ENCODE results near the gene RBM14.

RBM14 gene

DNA sequence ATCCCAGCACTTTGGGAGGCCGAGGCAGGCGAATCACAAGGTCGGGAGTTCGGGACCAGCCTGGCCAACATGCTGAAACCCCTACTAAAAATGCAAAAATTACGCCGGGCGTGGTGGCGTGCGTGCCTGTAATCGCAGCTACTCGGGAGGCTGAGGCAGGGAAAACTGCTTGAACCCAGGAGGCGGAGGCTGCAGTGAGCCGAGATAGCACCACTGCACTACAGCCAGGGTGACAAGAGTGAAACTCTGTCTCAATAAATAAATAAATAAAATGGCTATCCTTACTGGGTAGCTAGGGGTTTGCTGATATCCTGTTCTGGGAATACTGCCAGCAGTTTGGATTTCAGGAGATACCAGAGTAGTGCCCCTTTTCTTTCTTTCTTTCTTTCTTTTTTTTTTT is 2.4 kb upstream of the RBM14 start:
- peaks cover 27% of the 10 kb centered on the region for H3K36me3 Mint-ChIP-seq
- H3K4me1 Mint-ChIP-seq, result peaks cover 54% of the 10 kb centered on the region
- no peak overlapping the region for H3K27ac Mint-ChIP-seq
- H3K4me3 Mint-ChIP-seq, result no peak overlapping the region
- H3K9me3 Mint-ChIP-seq, result no peaks in the 10 kb centered on the region
- no peaks in the 10 kb centered on the region for H3K27me3 Mint-ChIP-seq
- ATAC-seq, result no peak

GRCh38 chr11:66617155-66617834 is 865 bp downstream of the RBM14 start:
- H3K27me3 Mint-ChIP-seq, result no peaks in the 10 kb centered on the region
- no peak for ATAC-seq
- H3K4me1 Mint-ChIP-seq, result peaks cover 53% of the 10 kb centered on the region
- peak overlapping the region; percentile 90 for H3K4me3 Mint-ChIP-seq
- no peaks in the 10 kb centered on the region for H3K9me3 Mint-ChIP-seq
- peak overlapping the region; percentile 97 for H3K27ac Mint-ChIP-seq
- H3K36me3 Mint-ChIP-seq, result peaks cover 32% of the 10 kb centered on the region

GRCh38 chr11:66619080-66619554 is 2.7 kb downstream of the RBM14 start:
- peaks cover 46% of the 10 kb centered on the region for H3K36me3 Mint-ChIP-seq
- ATAC-seq, result no peak
- peak overlapping the region; percentile 90 for H3K4me3 Mint-ChIP-seq
- peak overlapping the region; percentile 97 for H3K27ac Mint-ChIP-seq
- no peaks in the 10 kb centered on the region for H3K27me3 Mint-ChIP-seq
- H3K9me3 Mint-ChIP-seq, result no peaks in the 10 kb centered on the region
- peaks cover 71% of the 10 kb centered on the region for H3K4me1 Mint-ChIP-seq

GRCh38 chr11:66624450-66624849 is 8.0 kb downstream of the RBM14 start:
- no peaks in the 10 kb centered on the region for H3K9me3 Mint-ChIP-seq
- H3K27ac Mint-ChIP-seq, result no peak overlapping the region
- H3K36me3 Mint-ChIP-seq, result peaks cover 62% of the 10 kb centered on the region
- no peak overlapping the region for H3K4me3 Mint-ChIP-seq
- ATAC-seq, result no peak
- peaks cover 94% of the 10 kb centered on the region for H3K4me1 Mint-ChIP-seq
- H3K27me3 Mint-ChIP-seq, result no peaks in the 10 kb centered on the region

DNA sequence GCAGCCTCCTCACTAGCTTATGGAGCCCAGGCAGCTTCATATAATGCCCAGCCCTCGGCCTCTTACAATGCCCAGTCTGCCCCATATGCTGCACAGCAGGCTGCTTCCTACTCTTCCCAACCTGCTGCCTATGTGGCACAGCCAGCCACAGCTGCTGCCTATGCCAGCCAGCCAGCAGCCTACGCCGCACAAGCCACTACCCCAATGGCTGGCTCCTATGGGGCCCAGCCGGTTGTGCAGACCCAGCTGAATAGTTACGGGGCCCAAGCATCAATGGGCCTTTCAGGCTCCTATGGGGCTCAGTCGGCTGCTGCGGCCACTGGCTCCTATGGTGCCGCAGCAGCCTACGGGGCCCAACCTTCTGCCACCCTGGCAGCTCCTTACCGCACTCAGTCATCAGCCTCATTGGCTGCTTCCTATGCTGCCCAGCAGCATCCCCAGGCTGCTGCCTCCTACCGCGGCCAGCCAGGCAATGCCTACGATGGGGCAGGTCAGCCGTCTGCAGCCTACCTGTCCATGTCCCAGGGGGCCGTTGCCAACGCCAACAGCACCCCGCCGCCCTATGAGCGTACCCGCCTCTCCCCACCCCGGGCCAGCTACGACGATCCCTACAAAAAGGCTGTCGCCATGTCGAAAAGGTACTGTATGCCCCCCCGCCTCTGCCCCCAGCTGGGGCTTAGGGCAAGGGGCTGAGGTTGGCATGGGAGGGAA is 8.8 kb downstream of the RBM14 start:
- Mint-ChIP-seq H3K4me3 (no peak overlapping the region), H3K36me3 (peaks cover 67% of the 10 kb centered on the region), H3K4me1 (peaks cover 88% of the 10 kb centered on the region), H3K9me3 (no peaks in the 10 kb centered on the region), H3K27me3 (no peaks in the 10 kb centered on the region), H3K27ac (no peak overlapping the region)
- ATAC-seq, result no peak

DNA sequence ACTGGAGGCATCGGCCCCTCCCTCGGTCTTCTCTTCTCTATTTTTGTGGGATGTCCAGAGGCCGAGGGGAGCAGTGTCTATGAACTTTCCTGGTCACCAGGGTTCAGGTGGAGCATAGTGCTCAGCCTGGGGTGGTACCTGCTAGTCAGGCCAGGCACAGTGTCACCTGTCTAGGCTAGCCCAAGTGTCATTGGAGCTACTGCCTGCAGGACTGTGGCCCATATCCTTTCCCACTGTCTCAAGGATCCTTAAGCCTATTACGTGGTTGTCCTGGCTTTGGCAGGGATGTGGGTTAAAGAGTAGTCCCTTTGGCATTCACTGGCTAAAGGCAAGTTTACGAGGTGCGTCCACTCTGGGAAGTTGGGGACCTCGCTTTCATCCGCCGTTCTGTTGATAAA is 9.3 kb downstream of the RBM14 start:
- no peak for ATAC-seq
- H3K4me1 Mint-ChIP-seq, result peaks cover 84% of the 10 kb centered on the region

GRCh38 chr11:66626382-66626781 is 10.0 kb downstream of the RBM14 start:
- H3K27ac Mint-ChIP-seq, result no peak overlapping the region
- no peak for ATAC-seq
- peaks cover 82% of the 10 kb centered on the region for H3K4me1 Mint-ChIP-seq
- H3K9me3 Mint-ChIP-seq, result no peaks in the 10 kb centered on the region
- no peaks in the 10 kb centered on the region for H3K27me3 Mint-ChIP-seq
- no peak overlapping the region for H3K4me3 Mint-ChIP-seq
- H3K36me3 Mint-ChIP-seq, result peaks cover 68% of the 10 kb centered on the region

More for the DNA sequence above, 9.3 kb downstream of the RBM14 start:
- Mint-ChIP-seq H3K27me3 (no peaks in the 10 kb centered on the region), H3K36me3 (peaks cover 68% of the 10 kb centered on the region), H3K27ac (no peak overlapping the region), H3K4me3 (no peak overlapping the region), H3K9me3 (no peaks in the 10 kb centered on the region)

GRCh38 chr11:66626926-66627325 is 10.5 kb downstream of the RBM14 start:
- no peak overlapping the region for H3K27ac Mint-ChIP-seq
- no peak for ATAC-seq

DNA sequence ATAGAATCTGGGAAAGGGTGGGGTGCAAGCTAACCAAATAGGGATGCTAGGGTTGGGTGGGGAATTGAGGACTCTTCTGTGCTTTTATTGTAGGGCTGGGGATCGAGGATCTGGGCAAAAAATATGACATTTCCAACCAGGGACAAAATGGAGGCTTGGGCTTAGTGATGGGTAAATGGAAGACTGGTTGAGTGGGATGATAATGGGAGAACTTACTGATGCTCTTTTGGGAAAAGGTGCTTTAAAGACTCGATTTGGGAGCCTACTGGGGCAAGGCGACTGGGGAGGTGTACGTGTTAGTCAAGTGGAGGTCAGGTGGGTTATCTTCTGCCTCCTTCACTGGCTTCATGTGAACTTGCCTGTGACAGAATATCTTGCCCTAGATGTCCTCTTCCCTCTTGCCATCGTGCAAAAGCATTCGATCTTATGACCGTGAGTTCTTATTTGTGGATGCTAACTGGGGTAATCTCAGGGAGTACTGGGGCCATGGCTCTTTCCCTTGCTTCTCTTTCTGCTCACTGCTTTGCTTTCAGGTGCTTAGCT is 11.7 kb downstream of the RBM14 start:
- no peaks in the 10 kb centered on the region for H3K9me3 Mint-ChIP-seq
- no peak for ATAC-seq
- H3K36me3 Mint-ChIP-seq, result peaks cover 61% of the 10 kb centered on the region
- H3K4me3 Mint-ChIP-seq, result no peak overlapping the region
- H3K4me1 Mint-ChIP-seq, result peaks cover 73% of the 10 kb centered on the region
- H3K27me3 Mint-ChIP-seq, result no peaks in the 10 kb centered on the region
- H3K27ac Mint-ChIP-seq, result no peak overlapping the region

More at GRCh38 chr11:66626926-66627325, 10.5 kb downstream of the RBM14 start:
- Mint-ChIP-seq H3K27me3 (no peaks in the 10 kb centered on the region), H3K4me3 (no peak overlapping the region), H3K36me3 (peaks cover 68% of the 10 kb centered on the region), H3K9me3 (no peaks in the 10 kb centered on the region), H3K4me1 (peaks cover 82% of the 10 kb centered on the region)

GRCh38 chr11:66629356-66629755 is 12.9 kb downstream of the RBM14 start:
- peaks cover 53% of the 10 kb centered on the region for H3K36me3 Mint-ChIP-seq
- no peak for ATAC-seq
- peaks cover 63% of the 10 kb centered on the region for H3K4me1 Mint-ChIP-seq
- no peaks in the 10 kb centered on the region for H3K27me3 Mint-ChIP-seq
- no peaks in the 10 kb centered on the region for H3K9me3 Mint-ChIP-seq
- no peak overlapping the region for H3K27ac Mint-ChIP-seq
- no peak overlapping the region for H3K4me3 Mint-ChIP-seq

DNA sequence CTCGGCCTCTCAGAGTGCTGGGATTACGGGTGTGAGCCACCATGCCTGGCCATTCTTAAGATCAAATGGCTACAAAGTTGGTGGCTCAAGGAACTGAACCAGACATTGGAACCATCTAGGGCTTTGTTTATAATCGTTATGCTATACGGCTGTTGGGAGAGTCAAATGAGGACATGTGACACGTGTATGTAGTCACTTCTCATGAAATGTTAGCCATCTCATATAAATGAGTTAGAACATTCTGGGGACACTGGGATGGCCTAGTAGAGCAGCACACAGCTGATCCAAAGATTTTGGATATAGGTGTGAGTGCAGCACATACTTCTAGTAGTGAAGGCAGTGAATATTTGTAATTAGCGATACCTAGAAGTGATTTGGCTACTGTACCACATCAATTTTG is 15.5 kb downstream of the RBM14 start:
- no peak overlapping the region for H3K27ac Mint-ChIP-seq
- peaks cover 39% of the 10 kb centered on the region for H3K36me3 Mint-ChIP-seq
- no peak overlapping the region for H3K4me3 Mint-ChIP-seq
- no peaks in the 10 kb centered on the region for H3K9me3 Mint-ChIP-seq
- H3K4me1 Mint-ChIP-seq, result peaks cover 50% of the 10 kb centered on the region
- no peaks in the 10 kb centered on the region for H3K27me3 Mint-ChIP-seq
- no peak for ATAC-seq

GRCh38 chr11:66632952-66633351 is 16.5 kb downstream of the RBM14 start:
- peaks cover 29% of the 10 kb centered on the region for H3K36me3 Mint-ChIP-seq

GRCh38 chr11:66636411-66636810 is 20.0 kb downstream of the RBM14 start:
- Mint-ChIP-seq H3K4me1 (peaks cover 57% of the 10 kb centered on the region), H3K27me3 (no peaks in the 10 kb centered on the region), H3K4me3 (no peak overlapping the region), H3K27ac (no peak overlapping the region), H3K9me3 (no peaks in the 10 kb centered on the region), H3K36me3 (peaks cover 28% of the 10 kb centered on the region)
- ATAC-seq, result no peak

More at GRCh38 chr11:66632952-66633351, 16.5 kb downstream of the RBM14 start:
- peaks cover 50% of the 10 kb centered on the region for H3K4me1 Mint-ChIP-seq
- H3K27me3 Mint-ChIP-seq, result no peaks in the 10 kb centered on the region
- no peaks in the 10 kb centered on the region for H3K9me3 Mint-ChIP-seq
- H3K4me3 Mint-ChIP-seq, result no peak overlapping the region
- no peak overlapping the region for H3K27ac Mint-ChIP-seq
- no peak for ATAC-seq

- peaks cover 38% of the 10 kb centered on the region for H3K36me3 Mint-ChIP-seq
- H3K4me3 Mint-ChIP-seq, result peak overlapping the region; percentile 91
- ATAC-seq, result no peak
- H3K27me3 Mint-ChIP-seq, result no peaks in the 10 kb centered on the region
- H3K4me1 Mint-ChIP-seq, result peaks cover 62% of the 10 kb centered on the region
- H3K9me3 Mint-ChIP-seq, result no peaks in the 10 kb centered on the region
- H3K27ac Mint-ChIP-seq, result peak overlapping the region; percentile 96
These were observed 21.2 kb downstream of the RBM14 start for GRCh38 chr11:66637557-66638176.
